HepG2 (cell line): ENCODE measurements around the gene SLC38A9. TPM values are rescaled to one million over a fixed set of nuclear protein-coding genes. Genes with fewer than 3 reads are reported as not detected.

Experiments used
- ARID4A ChIP-seq: sonication (generic); formaldehyde crosslinking; IDR thresholded peaks from 2 replicates; pipeline ENCODE4 v1.5.0; 2020; ENCODE audit warnings: mild to moderate bottlenecking, missing genetic modification reagents, borderline replicate concordance
- BCL3 ChIP-seq: sonication (generic); formaldehyde crosslinking; IDR thresholded peaks from 2 replicates; pipeline ENCODE4 v1.5.1; 2020; ENCODE audit warnings: mild to moderate bottlenecking, missing genetic modification reagents, moderate library complexity
- GATAD2A ChIP-seq: IDR thresholded peaks from 2 replicates; pipeline ENCODE4 v1.6.1; 2016
- MAFK ChIP-seq, 2 experiments: IDR thresholded peaks in 1 of 2; conservative IDR thresholded peaks in 1 of 2; 2 replicates each; pipeline ENCODE4 v1.6.1; 2011; ENCODE audit warnings: improper control_type of control experiment in 2 of 2, low read length in 2 of 2
- MTF2 ChIP-seq: sonication (generic); formaldehyde crosslinking; IDR thresholded peaks from 2 replicates; pipeline ENCODE4 v1.5.0; 2020; ENCODE audit warnings: missing genetic modification reagents, borderline replicate concordance
- POGZ ChIP-seq: sonication (generic); formaldehyde crosslinking; IDR thresholded peaks from 2 replicates; pipeline ENCODE4 v1.4.0; 2020; ENCODE audit warnings: mild to moderate bottlenecking, missing genetic modification reagents
- REXO4 ChIP-seq: sonication (generic); formaldehyde crosslinking; IDR thresholded peaks from 2 replicates; pipeline ENCODE4 v1.8.0; 2022; ENCODE audit warnings: missing genetic modification reagents, mild to moderate bottlenecking, borderline replicate concordance
- SNAPC4 ChIP-seq: sonication (generic); formaldehyde crosslinking; IDR thresholded peaks from 2 replicates; pipeline ENCODE4 v1.4.0; 2020; ENCODE audit warnings: mild to moderate bottlenecking, missing genetic modification reagents
- SOX13 ChIP-seq, 3 experiments: fragments of 450-650 bp in 1 of 3; sonication (generic) in 1 of 3; formaldehyde crosslinking in 1 of 3; IDR thresholded peaks in 2 of 3; conservative IDR thresholded peaks in 1 of 3; 2 replicates each; pipeline versions ENCODE4 v1.5.0 to v1.6.1; 2016 to 2020; ENCODE audit warnings: antibody characterized with exemption in 1 of 3, mild to moderate bottlenecking in 1 of 3, missing compliant biosample characterization in 1 of 3, missing genetic modification reagents in 1 of 3, moderate library complexity in 1 of 3
- TCF7L2 ChIP-seq: IDR thresholded peaks from 2 replicates; pipeline ENCODE4 v1.6.1; 2011; ENCODE audit warnings: mild to moderate bottlenecking, low read depth, low read length, moderate library complexity
- ZFP62 ChIP-seq: sonication (generic); formaldehyde crosslinking; IDR thresholded peaks from 2 replicates; pipeline ENCODE4 v1.4.0; 2020; ENCODE audit warnings: missing genetic modification reagents
- ZMYM2 ChIP-seq: sonication (generic); formaldehyde crosslinking; IDR thresholded peaks from 2 replicates; pipeline ENCODE4 v1.8.0; 2022; ENCODE audit warnings: mild to moderate bottlenecking, missing genetic modification reagents
- ZNF292 ChIP-seq: sonication (generic); formaldehyde crosslinking; IDR thresholded peaks from 2 replicates; pipeline ENCODE4 v1.8.1; 2022; ENCODE audit warnings: mild to moderate bottlenecking, low read depth, missing genetic modification reagents, borderline replicate concordance
- ZNF44 ChIP-seq: sonication (generic); formaldehyde crosslinking; IDR thresholded peaks from 2 replicates; pipeline ENCODE4 v1.5.1; 2020; ENCODE audit warnings: mild to moderate bottlenecking, missing genetic modification reagents
- ZNF605 ChIP-seq: sonication (generic); formaldehyde crosslinking; IDR thresholded peaks from 2 replicates; pipeline ENCODE4 v1.8.0; 2022; ENCODE audit warnings: mild to moderate bottlenecking, missing genetic modification reagents
- ZNF652 ChIP-seq: IDR thresholded peaks from 2 replicates; pipeline ENCODE4 v1.6.1; 2016; ENCODE audit warnings: low read depth, borderline replicate concordance
- ZNF749 ChIP-seq: sonication (generic); formaldehyde crosslinking; IDR thresholded peaks from 2 replicates; pipeline ENCODE4 v1.8.0; 2022; ENCODE audit warnings: mild to moderate bottlenecking, missing genetic modification reagents, moderate library complexity, borderline replicate concordance
- ZSCAN22 ChIP-seq: sonication (generic); formaldehyde crosslinking; IDR thresholded peaks from 2 replicates; pipeline ENCODE4 v1.4.0; 2020; ENCODE audit warnings: mild to moderate bottlenecking, missing genetic modification reagents
- polyA plus RNA-seq, 8 experiments: library from polyadenylated mRNA; depleted of rRNA in 3 of 8; stranded (reverse) in 7 of 8; unstranded in 1 of 8; fragments of >200 nt; fragmentation: Illumina TruSeq in 4 of 8; extraction: Trizol in 4 of 8; gene quantifications; 2 replicates each; pipeline versions ENCODE4 v1.2.1 to v1.2.3, GENCODE V29; 2011 to 2016; ENCODE audit warnings: low read depth in 4 of 8, missing spikeins in 1 of 8, mixed read lengths in 1 of 8; ENCODE audit not compliant: insufficient read depth in 1 of 8
- total RNA-seq, 5 experiments: library from RNA; depleted of rRNA; stranded (reverse); fragments of >200 nt; fragmentation: Illumina TruSeq; extraction: Trizol; gene quantifications; 2 replicates each; pipeline ENCODE4 v1.2.3, GENCODE V29; 2016; ENCODE audit warnings: low read depth in 1 of 5

The SLC38A9 gene
- total and polyA plus RNA-seq, 2 of the 13 experiments (the other 11 are each of a cell fraction or from before 2014, with no cell fraction given), result 19.3 to 36.0 TPM

GRCh38 chr5:55712023-55712859, at the start of gene SLC38A9 (continued):
- TF ChIP-seq SNAPC4 (CRISPR knock-in tag) (no peak; the same call in 1 of the 2 replicates), ZNF44 (no peak), ZSCAN22 (CRISPR knock-in tag) (no peak), TCF7L2 (no peak), ZNF652 (no peak), ZNF605 (peak; percentile 59; the same call in 1 of the 2 replicates), SOX13 (IDR thresholded peaks at IDR 0.05) (0 out of 2 replicates have a peak, but pooled peaks have one; percentile 14), SOX13 (CRISPR knock-in tag; conservative IDR thresholded peaks at IDR 0.05 in 1 of 2, IDR thresholded peaks at IDR 0.05 in 1 of 2) (peak in 1 of 2 experiments; percentile 24; a peak in 1 of 4 replicates), ZMYM2 (CRISPR knock-in tag) (no peak), POGZ (peak; percentile 71), ARID4A (CRISPR knock-in tag) (peak; percentile 93), REXO4 (no peak), GATAD2A (CRISPR knock-in tag) (no peak), ZNF292 (peak; percentile 76), MAFK (conservative IDR thresholded peaks at IDR 0.05 in 1 of 2, IDR thresholded peaks at IDR 0.05 in 1 of 2; ENCODE audit: low read length in 2 of 2) (peak; percentile 68 to 84), ZNF749 (CRISPR knock-in tag) (peak; percentile 50; the same call in 1 of the 2 replicates), BCL3 (CRISPR knock-in tag) (peak; percentile 51; the same call in 1 of the 2 replicates), ZFP62 (CRISPR knock-in tag) (0 out of 2 replicates have a peak, but pooled peaks have one; percentile 52), MTF2 (CRISPR knock-in tag) (no peak)
